Right atrium auricular region (tissue), 2 donors: ENCODE measurements around the gene SFXN5. TPM values are rescaled to one million over a fixed set of nuclear protein-coding genes. Genes with fewer than 3 reads are reported as not detected.

Source experiments
- DNase-seq: peaks from one replicate; pipeline ENCODE4 v3.0.0-alpha.2; 2019; ENCODE audit warnings: low spot score
- H3K27ac ChIP-seq, 2 donors: fragments of 200-600 bp; sonication (generic); 1 replicate in 1 of 2; 2 replicates in 1 of 2; pipeline ENCODE4 v1.5.1; 2016 to 2019
- H3K27me3 ChIP-seq, 2 donors: fragments of 200-600 bp; sonication (generic); one replicate each; pipeline versions ENCODE4 v1.5.1 to v1.6.0; 2017 to 2019
- H3K36me3 ChIP-seq: fragments of 200-600 bp; sonication (generic); one replicate; pipeline ENCODE4 v1.5.1; 2016
- H3K4me1 ChIP-seq, 2 donors: fragments of 200-600 bp; sonication (generic); one replicate each; pipeline versions ENCODE4 v1.5.1 to v1.6.0; 2017 to 2019
- H3K4me3 ChIP-seq, 2 donors: fragments of 200-600 bp; sonication (generic); 1 replicate in 1 of 2; 2 replicates in 1 of 2; pipeline ENCODE4 v1.5.1; 2017 to 2019; ENCODE audit warnings: mild to moderate bottlenecking in 1 of 2, moderate library complexity in 1 of 2
- H3K9me3 ChIP-seq, 2 donors: fragments of 200-600 bp; sonication (generic); one replicate each; pipeline ENCODE4 v1.5.1; 2019
- total RNA-seq, 2 donors: library from RNA; depleted of rRNA; stranded (reverse); fragments of >200 nt; gene quantifications; one replicate each; pipeline ENCODE4 v1.1.0, GENCODE V29; 2016
- TF ChIP-seq, protein P1 (sequence below), 2 donors: fragments of 200-600 bp; sonication (generic); IDR thresholded peaks; one replicate each; pipeline ENCODE4 v1.5.1; 2019; ENCODE audit warnings: antibody characterized with exemption in 2 of 2

The SFXN5 gene
- total RNA-seq, 2 donors from 2014 or later: 4.5 to 5.8 TPM

DNA sequence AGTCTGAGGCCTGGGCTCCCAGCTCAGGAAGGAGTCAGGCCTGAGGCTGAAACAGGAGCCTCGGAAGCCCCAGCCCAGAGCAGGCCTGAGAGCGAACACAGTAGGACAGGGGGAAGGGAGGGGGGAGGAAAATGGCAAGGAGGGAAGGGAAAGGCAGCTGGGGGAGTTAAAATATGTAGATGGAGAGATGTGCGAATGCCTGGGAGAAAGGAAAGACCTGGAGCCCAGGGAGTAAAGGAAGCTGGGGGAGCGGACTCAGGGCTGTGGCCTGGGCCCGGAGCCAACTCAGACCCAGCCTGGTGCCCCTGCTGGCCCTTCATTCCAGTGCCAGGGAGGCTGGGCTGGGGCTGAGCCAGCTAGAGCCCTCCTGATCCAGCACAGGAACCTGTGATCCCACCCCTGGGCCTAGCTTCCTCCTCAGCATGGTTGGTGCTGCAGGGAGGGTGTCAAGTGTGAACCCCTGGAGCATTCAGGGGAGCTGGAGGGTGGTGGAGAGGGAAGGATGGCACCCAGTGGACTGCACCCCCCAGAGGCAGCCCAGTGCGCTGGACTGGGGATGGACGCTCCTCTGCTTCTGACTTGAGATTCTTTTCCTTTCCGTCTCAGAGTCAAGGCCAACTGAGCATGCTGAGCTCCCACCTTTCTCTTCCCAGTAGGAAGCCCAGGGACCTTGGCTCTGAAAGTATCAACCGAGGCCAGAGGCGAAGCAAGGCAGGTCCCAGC is 107.9 kb downstream of the SFXN5 start:
- H3K27me3 ChIP-seq: no peaks in the 10 kb centered on the region
- H3K36me3 ChIP-seq: no peaks in the 10 kb centered on the region
- TF ChIP-seq, protein P1, sequence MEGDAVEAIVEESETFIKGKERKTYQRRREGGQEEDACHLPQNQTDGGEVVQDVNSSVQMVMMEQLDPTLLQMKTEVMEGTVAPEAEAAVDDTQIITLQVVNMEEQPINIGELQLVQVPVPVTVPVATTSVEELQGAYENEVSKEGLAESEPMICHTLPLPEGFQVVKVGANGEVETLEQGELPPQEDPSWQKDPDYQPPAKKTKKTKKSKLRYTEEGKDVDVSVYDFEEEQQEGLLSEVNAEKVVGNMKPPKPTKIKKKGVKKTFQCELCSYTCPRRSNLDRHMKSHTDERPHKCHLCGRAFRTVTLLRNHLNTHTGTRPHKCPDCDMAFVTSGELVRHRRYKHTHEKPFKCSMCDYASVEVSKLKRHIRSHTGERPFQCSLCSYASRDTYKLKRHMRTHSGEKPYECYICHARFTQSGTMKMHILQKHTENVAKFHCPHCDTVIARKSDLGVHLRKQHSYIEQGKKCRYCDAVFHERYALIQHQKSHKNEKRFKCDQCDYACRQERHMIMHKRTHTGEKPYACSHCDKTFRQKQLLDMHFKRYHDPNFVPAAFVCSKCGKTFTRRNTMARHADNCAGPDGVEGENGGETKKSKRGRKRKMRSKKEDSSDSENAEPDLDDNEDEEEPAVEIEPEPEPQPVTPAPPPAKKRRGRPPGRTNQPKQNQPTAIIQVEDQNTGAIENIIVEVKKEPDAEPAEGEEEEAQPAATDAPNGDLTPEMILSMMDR (IDR thresholded peaks at IDR 0.05): no peak
- H3K4me3 ChIP-seq: no peak overlapping the region
- H3K4me1 ChIP-seq: no peaks in the 10 kb centered on the region
- no peak overlapping the region for H3K27ac ChIP-seq
- DNase-seq: no peak
- H3K9me3 ChIP-seq: no peaks in the 10 kb centered on the region

DNA sequence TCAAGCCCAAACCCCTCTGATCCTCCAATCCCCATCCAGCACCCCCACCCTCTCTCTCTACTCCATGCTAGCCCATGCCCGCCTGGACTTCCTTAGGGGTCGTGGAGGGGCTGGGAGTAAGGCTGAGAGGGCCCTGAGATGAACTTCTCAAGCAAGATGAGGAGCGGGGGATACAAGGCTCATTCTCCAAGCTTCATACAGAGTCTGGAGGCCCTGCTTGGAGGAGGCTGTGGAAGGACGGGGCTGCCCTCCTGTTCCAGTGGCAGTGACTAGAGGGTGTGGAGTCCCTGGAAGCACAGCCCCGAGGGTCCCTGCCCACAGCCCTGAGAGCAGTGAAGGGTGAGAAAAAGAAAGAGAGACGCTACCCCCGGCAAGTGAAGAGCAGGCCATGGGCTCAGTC is 108.6 kb downstream of the SFXN5 start:
- no peaks in the 10 kb centered on the region for H3K4me1 ChIP-seq
- TF ChIP-seq, protein P1 (IDR thresholded peaks at IDR 0.05): no peak
- no peaks in the 10 kb centered on the region for H3K9me3 ChIP-seq
- no peak overlapping the region for H3K4me3 ChIP-seq
- no peaks in the 10 kb centered on the region for H3K27me3 ChIP-seq
- H3K27ac ChIP-seq: no peak overlapping the region
- DNase-seq: no peak
- no peaks in the 10 kb centered on the region for H3K36me3 ChIP-seq

DNA sequence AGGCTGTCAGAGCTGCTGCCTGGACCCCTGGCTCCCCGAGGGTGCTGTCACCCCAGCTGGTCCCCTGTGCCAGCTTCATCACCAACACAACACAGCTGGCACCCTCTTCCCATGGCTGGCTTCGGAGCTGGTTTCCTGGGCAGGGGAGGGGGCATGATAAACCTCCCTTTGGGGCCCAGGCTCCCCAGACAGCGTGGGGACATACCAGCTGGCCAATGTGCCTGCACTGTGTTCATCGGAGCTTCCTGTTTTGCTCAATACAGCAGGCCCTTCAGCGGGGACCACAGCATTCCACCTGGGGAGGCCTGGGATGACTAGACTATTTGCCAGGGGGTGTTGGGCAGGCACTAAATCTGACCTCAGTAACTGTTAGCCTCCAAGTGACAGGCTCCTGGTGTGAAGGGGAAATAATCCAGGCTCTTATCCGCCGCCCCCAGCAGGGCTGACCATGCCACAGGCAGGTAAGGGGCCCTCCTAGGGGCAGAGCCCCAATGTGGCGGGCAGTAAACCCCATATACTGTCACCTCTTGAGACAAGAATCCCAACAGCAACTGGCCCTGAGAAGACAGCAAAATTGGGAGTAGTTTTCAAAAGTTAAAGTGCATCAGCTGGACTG is 109.6 kb downstream of the SFXN5 start:
- Histone ChIP-seq H3K4me1 (no peaks in the 10 kb centered on the region), H3K27ac (no peak overlapping the region), H3K36me3 (no peaks in the 10 kb centered on the region), H3K4me3 (no peak overlapping the region), H3K9me3 (no peaks in the 10 kb centered on the region), H3K27me3 (no peaks in the 10 kb centered on the region)
- TF ChIP-seq, protein P1 (IDR thresholded peaks at IDR 0.05): no peak
- no peak for DNase-seq

DNA sequence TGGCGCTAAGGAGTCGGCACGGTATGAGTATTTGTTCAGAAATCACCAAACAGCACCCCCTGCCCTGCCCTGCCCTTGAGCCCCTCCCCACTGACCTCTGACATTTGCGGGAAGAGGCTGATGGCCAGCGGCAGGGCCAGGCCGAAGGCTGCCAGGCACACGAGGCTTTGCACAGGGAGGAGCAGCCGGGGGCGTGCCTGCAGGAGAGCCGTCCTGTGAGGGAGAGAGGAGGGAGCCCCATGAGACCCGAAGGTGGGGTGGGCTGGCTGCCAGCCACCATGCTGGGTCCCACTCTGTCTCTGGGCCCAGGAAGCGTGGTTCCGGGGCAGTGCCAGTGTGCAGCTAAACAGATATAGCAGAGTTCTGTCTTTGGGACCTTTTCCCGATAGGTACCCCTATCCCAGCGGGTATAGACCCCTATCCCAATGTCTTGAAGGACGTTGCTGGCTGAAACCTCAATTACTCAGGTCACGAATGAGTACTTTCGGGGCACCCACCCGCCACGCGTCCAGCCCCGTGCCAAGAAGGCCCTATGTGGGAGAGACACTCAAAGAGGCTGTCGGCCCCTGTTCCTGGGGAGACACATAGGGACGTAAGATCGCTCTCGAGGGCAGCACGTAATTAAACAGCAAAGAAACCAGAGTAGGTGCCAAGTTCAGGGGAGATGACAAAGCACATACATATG is 110.3 kb downstream of the SFXN5 start:
- Histone ChIP-seq H3K4me1 (no peaks in the 10 kb centered on the region), H3K4me3 (no peak overlapping the region), H3K36me3 (no peaks in the 10 kb centered on the region), H3K9me3 (no peaks in the 10 kb centered on the region), H3K27ac (no peak overlapping the region), H3K27me3 (no peaks in the 10 kb centered on the region)
- TF ChIP-seq, protein P1 (IDR thresholded peaks at IDR 0.05): no peak
- no peak for DNase-seq

DNA sequence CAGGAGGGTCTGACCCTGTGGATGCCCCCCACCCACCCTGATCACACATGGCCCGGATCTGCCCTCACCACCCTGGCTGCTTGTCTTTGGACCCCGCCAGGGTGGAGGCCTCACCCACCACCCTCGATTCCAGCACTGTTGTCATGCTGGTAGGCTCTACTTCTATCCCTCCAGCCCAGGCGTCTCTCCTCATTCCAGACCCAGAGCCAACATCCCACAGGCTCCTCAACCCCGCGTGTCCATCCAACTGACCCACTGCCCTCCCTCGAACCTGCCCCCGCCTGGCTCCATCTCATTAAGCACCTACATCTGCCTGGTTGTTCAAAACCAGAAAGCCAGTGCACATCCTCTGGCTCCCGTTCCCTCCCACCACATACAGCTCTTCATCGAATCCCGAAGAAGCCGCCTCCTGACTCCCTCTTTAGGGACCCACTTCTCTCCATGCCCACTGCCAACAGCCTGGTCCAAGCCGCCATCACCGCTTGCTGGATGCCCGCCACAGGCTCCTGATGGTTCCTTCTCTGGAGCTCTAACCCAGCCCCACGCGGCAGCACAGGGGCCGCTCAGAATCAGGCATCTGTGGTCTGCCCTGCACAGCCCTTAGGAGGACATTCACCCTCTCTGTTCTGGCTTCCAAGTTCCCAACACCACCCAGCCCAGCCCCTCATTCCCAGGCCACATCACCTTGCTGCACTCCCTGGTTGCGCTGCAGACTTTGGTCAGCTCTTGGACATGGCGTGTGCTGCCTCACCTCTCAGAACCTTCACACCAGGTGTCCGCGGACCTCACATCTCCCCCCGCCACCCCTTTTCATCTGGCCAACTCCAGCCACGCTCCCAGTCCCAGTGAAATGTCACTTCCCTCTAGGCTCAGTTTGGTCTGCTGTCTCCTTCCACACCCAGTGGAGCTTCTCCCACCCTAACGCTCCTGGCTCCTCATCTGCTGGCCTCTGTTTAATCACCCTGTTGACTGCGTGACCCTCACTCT is 111.2 kb downstream of the SFXN5 start:
- no peaks in the 10 kb centered on the region for H3K27me3 ChIP-seq
- H3K4me3 ChIP-seq: no peak overlapping the region
- no peaks in the 10 kb centered on the region for H3K9me3 ChIP-seq
- TF ChIP-seq, protein P1 (IDR thresholded peaks at IDR 0.05): no peak
- H3K27ac ChIP-seq: no peak overlapping the region
- H3K36me3 ChIP-seq: no peaks in the 10 kb centered on the region
- no peak for DNase-seq
- no peaks in the 10 kb centered on the region for H3K4me1 ChIP-seq
